Measurements from ENCODE around the gene JAKMIP2. TPM values are rescaled to one million over a fixed set of nuclear protein-coding genes. Genes with fewer than 3 reads are reported as not detected.

Gene JAKMIP2
- total and polyA plus RNA-seq, 2 donors (not counting 3 experiments of a cell fraction or from before 2014, with no cell fraction given), result not detected

DNA sequence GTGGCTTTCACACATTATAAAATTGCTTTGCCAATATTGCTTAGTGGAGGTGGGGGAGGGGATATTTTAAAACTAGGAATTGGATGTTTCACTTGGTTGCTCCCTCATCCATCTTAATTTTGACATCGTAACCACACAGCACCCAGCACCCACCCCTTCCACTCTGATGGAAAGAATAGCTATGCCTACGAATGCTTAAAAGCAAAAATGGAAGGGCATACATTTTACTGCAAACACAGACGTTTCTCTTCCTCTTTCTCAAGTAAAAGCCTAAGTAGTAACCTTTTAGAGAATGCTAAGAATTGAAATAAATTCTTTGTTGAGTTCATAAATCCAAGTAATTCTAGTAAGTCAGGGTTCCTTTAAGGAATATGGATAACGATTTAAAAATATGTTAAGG, 69.9 kb downstream of the JAKMIP2 start:
- no TSS peak for BruUV-seq (replicated peaks)
- DNase-seq (ENCODE audit: low read depth, low spot score) (no peak), FAIRE-seq (no peak)
- H3K9me1 ChIP-seq (replicated peaks; ENCODE audit: control insufficient read depth, extremely low read depth, insufficient read depth, low read length), result no peaks in the 10 kb centered on the region
- H4K20me1 ChIP-seq (replicated peaks; ENCODE audit: control insufficient read depth, extremely low read depth, insufficient read depth, low read length), result no peaks in the 10 kb centered on the region
- H3K4me3 ChIP-seq (replicated peaks in 1 of 3; ENCODE audit: insufficient read depth in 1 of 3, low read depth in 1 of 3, low read length in 3 of 3), result no peak overlapping the region
- TF ChIP-seq JUN (IDR thresholded peaks at IDR 0.05; ENCODE audit: borderline replicate concordance, insufficient read depth, insufficient read length, low read depth) (no peak), FOS (IDR thresholded peaks at IDR 0.05; ENCODE audit: borderline replicate concordance, insufficient read depth, low read length) (no peak), EZH2 (IDR thresholded peaks at IDR 0.05; ENCODE audit: borderline replicate concordance, low read depth, low read length, severe bottlenecking) (no peak), MYC (IDR thresholded peaks at IDR 0.05; ENCODE audit: low read depth, low read length) (no peak), POLR2A (IDR thresholded peaks at IDR 0.05; ENCODE audit: low read depth, low read length) (no peak), GATA2 (IDR thresholded peaks at IDR 0.05; ENCODE audit: insufficient read depth, insufficient read length, low read depth, low read length) (no peak), POLR2AphosphoS5 (IDR thresholded peaks at IDR 0.05; ENCODE audit: insufficient read depth, low read depth, low read length) (no peak)
- TF ChIP-seq, protein P1, sequence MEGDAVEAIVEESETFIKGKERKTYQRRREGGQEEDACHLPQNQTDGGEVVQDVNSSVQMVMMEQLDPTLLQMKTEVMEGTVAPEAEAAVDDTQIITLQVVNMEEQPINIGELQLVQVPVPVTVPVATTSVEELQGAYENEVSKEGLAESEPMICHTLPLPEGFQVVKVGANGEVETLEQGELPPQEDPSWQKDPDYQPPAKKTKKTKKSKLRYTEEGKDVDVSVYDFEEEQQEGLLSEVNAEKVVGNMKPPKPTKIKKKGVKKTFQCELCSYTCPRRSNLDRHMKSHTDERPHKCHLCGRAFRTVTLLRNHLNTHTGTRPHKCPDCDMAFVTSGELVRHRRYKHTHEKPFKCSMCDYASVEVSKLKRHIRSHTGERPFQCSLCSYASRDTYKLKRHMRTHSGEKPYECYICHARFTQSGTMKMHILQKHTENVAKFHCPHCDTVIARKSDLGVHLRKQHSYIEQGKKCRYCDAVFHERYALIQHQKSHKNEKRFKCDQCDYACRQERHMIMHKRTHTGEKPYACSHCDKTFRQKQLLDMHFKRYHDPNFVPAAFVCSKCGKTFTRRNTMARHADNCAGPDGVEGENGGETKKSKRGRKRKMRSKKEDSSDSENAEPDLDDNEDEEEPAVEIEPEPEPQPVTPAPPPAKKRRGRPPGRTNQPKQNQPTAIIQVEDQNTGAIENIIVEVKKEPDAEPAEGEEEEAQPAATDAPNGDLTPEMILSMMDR (IDR thresholded peaks at IDR 0.05; ENCODE audit: extremely low read depth in 1 of 2, insufficient read depth in 1 of 2, low read depth in 1 of 2, low read length in 2 of 2), result no peak
- TF ChIP-seq, protein P2, sequence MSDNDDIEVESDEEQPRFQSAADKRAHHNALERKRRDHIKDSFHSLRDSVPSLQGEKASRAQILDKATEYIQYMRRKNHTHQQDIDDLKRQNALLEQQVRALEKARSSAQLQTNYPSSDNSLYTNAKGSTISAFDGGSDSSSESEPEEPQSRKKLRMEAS (IDR thresholded peaks at IDR 0.05; ENCODE audit: insufficient read depth, insufficient read length), result no peak
- no peak overlapping the region for H3K4me2 ChIP-seq (ENCODE audit: insufficient read depth, low read length)
- ChIA-PET POLR2A (no interaction called here), CTCF (no interaction called here)
- intact Hi-C loops (cut with micrococcal nuclease) (no loop called here), dilution Hi-C loops (cut with MboI; ENCODE audit: extremely low pct_ligation_motif_present, low sequenced_read_pairs) (no loop called here)
- no peak overlapping the region for H3K9ac ChIP-seq (replicated peaks; ENCODE audit: extremely low read depth, insufficient read depth, low read length)
- H3K79me2 ChIP-seq (ENCODE audit: control insufficient read depth, insufficient read depth, low read length), result no peaks in the 10 kb centered on the region
- no peaks in the 10 kb centered on the region for H3K9me3 ChIP-seq (replicated peaks; ENCODE audit: control insufficient read depth, insufficient read depth, low read length)
- H3K27me3 ChIP-seq (ENCODE audit: control insufficient read depth in 2 of 2, insufficient read depth in 2 of 2, low read length in 2 of 2), result no peaks in the 10 kb centered on the region
- H3K27ac ChIP-seq (ENCODE audit: insufficient read depth, low read depth, low read length), result no peak overlapping the region
- no peaks in the 10 kb centered on the region for H3K4me1 ChIP-seq (ENCODE audit: control insufficient read depth, extremely low read depth, insufficient read depth, low read length)
- H3K36me3 ChIP-seq (ENCODE audit: control insufficient read depth in 2 of 2, extremely low read depth in 1 of 2, insufficient read depth in 2 of 2, low read length in 2 of 2), result no peaks in the 10 kb centered on the region
- no peak overlapping the region for H2AFZ ChIP-seq (ENCODE audit: low read depth, low read length)
